ENCODE results near the gene PAX9.

GRCh38 chr14:36653413-36653812, 8.2 kb upstream of the PAX9 start:
- TF ChIP-seq CTCF (IDR thresholded peaks at IDR 0.05; ENCODE audit: poor library complexity) (no peak), EZH2 (IDR thresholded peaks at IDR 0.05; ENCODE audit: borderline replicate concordance) (no peak)
